Measurements from ENCODE around the gene NPFF. TPM values are rescaled to one million over a fixed set of nuclear protein-coding genes. Genes with fewer than 3 reads are reported as not detected.

Gene NPFF
- total RNA-seq, 1 experiment from 2014 or later: not detected

DNA sequence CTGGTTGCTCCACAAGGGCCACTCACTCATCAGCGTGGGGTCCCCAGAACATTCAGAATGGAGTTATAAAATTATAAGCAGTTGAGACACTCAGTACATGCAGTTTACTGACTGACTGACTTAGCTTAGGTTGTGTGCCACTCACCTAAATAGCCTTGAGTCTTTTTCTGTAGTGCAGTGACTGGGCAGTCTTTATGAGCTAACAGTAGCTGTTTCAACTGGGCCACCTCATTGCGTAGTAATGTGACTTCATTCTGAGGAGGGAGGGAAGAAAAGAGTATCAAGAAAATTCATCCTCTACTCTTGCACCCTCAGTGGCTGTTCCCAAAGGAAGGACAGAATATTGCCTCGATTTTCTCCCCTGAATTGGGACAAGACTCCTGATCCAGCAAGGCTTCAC lies 15.8 kb upstream of the NPFF start:
- ChIA-PET CTCF (no interaction called here), POLR2A (ENCODE audit: unreplicated experiment) (interaction anchor here (0.6 kb wide), 1 partner anchor 147 kb away, joined by 3 read pairs; no protein-coding TSS in a partner anchor)
- no peaks in the 10 kb centered on the region for H3K4me1 ChIP-seq (replicated peaks; ENCODE audit: insufficient read depth)
- BruUV-seq (replicated peaks): no TSS peak
- H3K4me3 ChIP-seq: no peak overlapping the region
- H3K79me2 ChIP-seq (ENCODE audit: low read depth): no peaks in the 10 kb centered on the region
- no peaks in the 10 kb centered on the region for H3K9me3 ChIP-seq (ENCODE audit: insufficient read depth, low read depth)
- intact Hi-C loops (cut with micrococcal nuclease; ENCODE audit: unreplicated experiment): no loop called here
- no peak for TF ChIP-seq EZH2 (IDR thresholded peaks at IDR 0.05; ENCODE audit: low read depth)
- TF ChIP-seq, protein P1, sequence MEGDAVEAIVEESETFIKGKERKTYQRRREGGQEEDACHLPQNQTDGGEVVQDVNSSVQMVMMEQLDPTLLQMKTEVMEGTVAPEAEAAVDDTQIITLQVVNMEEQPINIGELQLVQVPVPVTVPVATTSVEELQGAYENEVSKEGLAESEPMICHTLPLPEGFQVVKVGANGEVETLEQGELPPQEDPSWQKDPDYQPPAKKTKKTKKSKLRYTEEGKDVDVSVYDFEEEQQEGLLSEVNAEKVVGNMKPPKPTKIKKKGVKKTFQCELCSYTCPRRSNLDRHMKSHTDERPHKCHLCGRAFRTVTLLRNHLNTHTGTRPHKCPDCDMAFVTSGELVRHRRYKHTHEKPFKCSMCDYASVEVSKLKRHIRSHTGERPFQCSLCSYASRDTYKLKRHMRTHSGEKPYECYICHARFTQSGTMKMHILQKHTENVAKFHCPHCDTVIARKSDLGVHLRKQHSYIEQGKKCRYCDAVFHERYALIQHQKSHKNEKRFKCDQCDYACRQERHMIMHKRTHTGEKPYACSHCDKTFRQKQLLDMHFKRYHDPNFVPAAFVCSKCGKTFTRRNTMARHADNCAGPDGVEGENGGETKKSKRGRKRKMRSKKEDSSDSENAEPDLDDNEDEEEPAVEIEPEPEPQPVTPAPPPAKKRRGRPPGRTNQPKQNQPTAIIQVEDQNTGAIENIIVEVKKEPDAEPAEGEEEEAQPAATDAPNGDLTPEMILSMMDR (conservative IDR thresholded peaks at IDR 0.05): no peak
- no peaks in the 10 kb centered on the region for H3K27me3 ChIP-seq (ENCODE audit: insufficient read depth, low read depth)
- no peak for DNase-seq
- no peak overlapping the region for H3K27ac ChIP-seq
- 0 out of 2 replicates have a peak, but pooled peaks cover 5% of the 10 kb centered on the region for H3K36me3 ChIP-seq (ENCODE audit: low read depth)
- no peaks in the 10 kb centered on the region for H3K9me2 ChIP-seq (ENCODE audit: insufficient read depth)
- H3K4me2 ChIP-seq: no peak overlapping the region
- no peak overlapping the region for H2AFZ ChIP-seq
- no peaks in the 10 kb centered on the region for H3F3A ChIP-seq (ENCODE audit: insufficient read depth, low read depth)
- H4K20me1 ChIP-seq (ENCODE audit: insufficient read depth): no peaks in the 10 kb centered on the region; the same call in 1 of the 2 replicates

DNA sequence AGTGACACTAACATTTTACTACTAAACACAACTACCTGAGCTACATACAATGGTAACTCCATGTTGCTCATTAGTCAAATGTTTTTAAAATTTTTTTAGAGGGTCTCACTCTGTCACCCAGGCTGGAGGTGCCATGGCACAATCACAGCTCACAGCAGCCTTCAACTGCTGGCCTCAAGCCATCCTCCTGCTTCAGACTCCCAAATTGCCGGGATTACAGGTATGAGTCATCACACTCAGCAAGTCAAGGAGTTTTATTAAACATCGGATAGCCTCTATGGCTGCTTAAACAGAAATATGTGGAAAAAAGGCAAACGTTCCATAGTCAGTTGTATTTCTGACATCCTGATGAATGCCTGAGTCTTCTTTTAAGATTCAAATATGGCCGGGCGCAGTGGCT lies 11.1 kb upstream of the NPFF start:
- no peak overlapping the region for H3K27ac ChIP-seq
- TF ChIP-seq, protein P1 (conservative IDR thresholded peaks at IDR 0.05): no peak
- no peak for TF ChIP-seq EZH2 (IDR thresholded peaks at IDR 0.05; ENCODE audit: low read depth)
- H3K4me1 ChIP-seq (replicated peaks; ENCODE audit: insufficient read depth): no peaks in the 10 kb centered on the region
- 0 out of 2 replicates have a peak, but pooled peaks cover 5% of the 10 kb centered on the region for H3K36me3 ChIP-seq (ENCODE audit: low read depth)
- no peaks in the 10 kb centered on the region for H3K79me2 ChIP-seq (ENCODE audit: low read depth)
- H3K4me2 ChIP-seq: no peak overlapping the region
- no peak for DNase-seq
- H3K9me3 ChIP-seq (ENCODE audit: insufficient read depth, low read depth): no peaks in the 10 kb centered on the region
- intact Hi-C loops (cut with micrococcal nuclease; ENCODE audit: unreplicated experiment): no loop called here
- H3K9me2 ChIP-seq (ENCODE audit: insufficient read depth): no peaks in the 10 kb centered on the region
- H3K4me3 ChIP-seq: no peak overlapping the region
- H2AFZ ChIP-seq: no peak overlapping the region
- CTCF ChIA-PET: no interaction called here
- H3F3A ChIP-seq (ENCODE audit: insufficient read depth, low read depth): no peaks in the 10 kb centered on the region
- H3K27me3 ChIP-seq (ENCODE audit: insufficient read depth, low read depth): no peaks in the 10 kb centered on the region
- H4K20me1 ChIP-seq (ENCODE audit: insufficient read depth): no peaks in the 10 kb centered on the region; the same call in 1 of the 2 replicates
- no TSS peak for BruUV-seq (replicated peaks)
- POLR2A ChIA-PET (ENCODE audit: unreplicated experiment): interaction anchor here (0.6 kb wide), 1 partner anchor 115 kb away, joined by 4 read pairs; no protein-coding TSS in a partner anchor

DNA sequence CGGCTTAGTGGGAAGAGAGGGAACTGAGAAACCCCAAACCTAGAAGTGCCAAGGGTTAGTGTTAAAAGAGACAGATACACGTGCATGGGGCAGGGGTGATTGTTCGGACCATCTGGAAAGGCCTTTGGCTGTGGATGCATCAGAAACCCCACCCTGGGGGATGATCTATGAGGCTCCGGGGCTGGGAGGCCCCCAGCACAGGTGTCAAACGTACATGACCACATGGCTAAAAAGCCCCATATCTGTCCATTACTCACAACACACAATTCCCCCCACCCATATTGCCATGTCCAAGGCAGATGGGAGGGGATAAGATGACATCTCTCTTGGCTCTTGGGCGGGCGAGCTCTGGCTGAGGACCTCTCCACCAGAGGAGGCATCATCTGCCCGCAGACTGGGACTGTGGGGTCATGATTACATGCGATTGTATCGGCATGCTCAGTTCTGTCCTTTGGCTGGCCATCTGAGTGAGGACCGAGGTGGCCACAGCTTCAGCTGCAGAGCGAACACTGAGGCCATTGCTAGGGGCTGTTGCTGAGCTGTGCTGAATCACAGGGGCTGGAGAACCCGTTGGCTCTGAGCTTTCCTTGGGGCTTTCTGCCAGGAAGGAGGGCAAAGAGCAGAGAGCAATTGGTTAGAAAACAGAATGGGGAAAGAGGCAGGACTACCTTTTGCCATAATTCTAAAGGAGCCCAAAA lies 9.6 kb upstream of the NPFF start:
- H3K27ac ChIP-seq: no peak overlapping the region
- ChIA-PET POLR2A (ENCODE audit: unreplicated experiment) (interaction anchor here (0.6 kb wide), 2 partner anchors 84 to 452 kb away, joined by 3 to 4 read pairs; no protein-coding TSS in a partner anchor), CTCF (interaction anchor here (0.7 kb wide), 1 partner anchor 171 kb away, joined by 3 read pairs; no protein-coding TSS in a partner anchor)
- no peaks in the 10 kb centered on the region for H3F3A ChIP-seq (ENCODE audit: insufficient read depth, low read depth)
- no peaks in the 10 kb centered on the region for H3K9me3 ChIP-seq (ENCODE audit: insufficient read depth, low read depth)
- TF ChIP-seq, protein P1 (conservative IDR thresholded peaks at IDR 0.05): no peak
- no peak for TF ChIP-seq EZH2 (IDR thresholded peaks at IDR 0.05; ENCODE audit: low read depth)
- H3K4me2 ChIP-seq: no peak overlapping the region
- no peak overlapping the region for H3K4me3 ChIP-seq
- H2AFZ ChIP-seq: no peak overlapping the region
- no peak for DNase-seq
- no peaks in the 10 kb centered on the region for H3K36me3 ChIP-seq (ENCODE audit: low read depth)
- intact Hi-C loops (cut with micrococcal nuclease; ENCODE audit: unreplicated experiment): no loop called here
- no peaks in the 10 kb centered on the region for H3K27me3 ChIP-seq (ENCODE audit: insufficient read depth, low read depth)
- no peaks in the 10 kb centered on the region for H3K4me1 ChIP-seq (replicated peaks; ENCODE audit: insufficient read depth)
- no TSS peak for BruUV-seq (replicated peaks)
- H3K79me2 ChIP-seq (ENCODE audit: low read depth): no peaks in the 10 kb centered on the region
- H4K20me1 ChIP-seq (ENCODE audit: insufficient read depth): no peaks in the 10 kb centered on the region; the same call in 1 of the 2 replicates
- no peaks in the 10 kb centered on the region for H3K9me2 ChIP-seq (ENCODE audit: insufficient read depth)

Measured in PC-9 (cell line).